GM12891 (cell line): ENCODE data around the gene ZBTB20.

ENCODE experiments used
- PAX5 ChIP-seq: IDR thresholded peaks from 2 replicates; pipeline ENCODE4 v1.6.1; 2011; ENCODE audit warnings: low read length, moderate library complexity, mild to moderate bottlenecking; ENCODE audit not compliant: insufficient read depth, severe bottlenecking
- POLR2A ChIP-seq: IDR thresholded peaks from 2 replicates; pipeline ENCODE4 v1.6.1; 2011; ENCODE audit warnings: low read depth, low read length, control low read depth
- POLR2AphosphoS5 ChIP-seq: IDR thresholded peaks from 2 replicates; pipeline ENCODE4 v1.6.1; 2011; ENCODE audit warnings: low read depth, low read length, control low read depth
- POU2F2 ChIP-seq: IDR thresholded peaks from 2 replicates; pipeline ENCODE4 v1.6.1; 2011; ENCODE audit warnings: low read depth, mild to moderate bottlenecking, control low read depth, low read length, moderate library complexity
- TAF1 ChIP-seq: IDR thresholded peaks from 2 replicates; pipeline ENCODE4 v1.6.1; 2011; ENCODE audit warnings: low read depth, low read length, control low read depth

DNA sequence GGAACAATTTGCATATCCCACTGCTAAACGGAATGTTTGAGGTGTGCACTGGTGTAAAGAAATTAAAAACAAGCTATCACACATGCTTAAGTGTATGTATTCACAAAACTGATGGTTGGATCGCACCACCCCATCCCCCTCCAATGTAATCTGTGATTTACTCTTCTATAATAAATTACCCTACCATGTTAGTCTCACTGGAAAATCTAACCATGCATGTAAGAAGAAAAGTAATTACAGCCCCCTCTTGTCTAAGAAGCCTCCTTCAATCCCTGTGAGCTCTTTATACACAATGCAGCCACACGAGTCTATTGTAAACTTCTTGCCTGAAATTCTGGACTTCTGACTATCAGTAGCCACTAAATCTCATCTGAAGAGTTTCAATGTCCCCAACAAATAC, 173.6 kb downstream of the ZBTB20 start:
- TF ChIP-seq POLR2AphosphoS5 (no peak), POLR2A (no peak), POU2F2 (no peak), TAF1 (no peak), PAX5 (no peak)
